GM12864 (cell line): Measurements from ENCODE around the gene SCARF1.
A peak's percentile ranks its signal among the peaks of the same experiment; 100 is the strongest.
"Not testable (repeated sequence)": the region's sequence is repeated elsewhere in the genome, so short reads cannot be mapped to it uniquely, and the experiment has no call there.

Experiments
- DNase-seq: peaks from one replicate; pipeline ENCODE4 v3.0.0-alpha.2; 2011; ENCODE audit warnings: low read depth
- H3K4me3 ChIP-seq: 2 replicates; pipeline ENCODE4 v1.5.1; 2011; ENCODE audit warnings: mild to moderate bottlenecking, low read depth, low read length, control low read depth
- TF ChIP-seq, protein P1 (sequence below): IDR thresholded peaks from 2 replicates; pipeline ENCODE4 v1.5.1; 2011; ENCODE audit warnings: low read depth, mild to moderate bottlenecking, moderate library complexity, low read length, control low read depth, inconsistent platforms; ENCODE audit errors: missing control alignments

Gene SCARF1

DNA sequence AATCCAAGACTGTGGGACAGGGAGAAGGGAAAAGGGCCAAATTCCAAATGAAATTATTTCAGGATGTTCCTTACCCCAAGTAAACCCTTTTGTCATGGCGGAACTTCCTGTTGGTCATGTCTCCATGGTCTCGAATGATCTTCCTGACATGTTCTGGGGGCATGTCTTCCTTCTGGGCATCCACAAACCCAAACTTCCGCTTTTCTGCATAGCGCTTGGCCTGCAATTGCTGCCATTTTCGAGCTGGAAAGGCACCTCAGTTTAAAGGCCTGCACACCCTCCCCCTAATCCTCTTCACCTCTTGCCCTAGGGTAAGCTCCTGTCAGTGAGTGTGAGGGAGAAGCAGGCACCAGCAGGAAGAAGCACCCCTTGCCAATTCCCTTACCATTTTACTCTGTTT lies 37.9 kb upstream of the SCARF1 start:
- TF ChIP-seq, protein P1, sequence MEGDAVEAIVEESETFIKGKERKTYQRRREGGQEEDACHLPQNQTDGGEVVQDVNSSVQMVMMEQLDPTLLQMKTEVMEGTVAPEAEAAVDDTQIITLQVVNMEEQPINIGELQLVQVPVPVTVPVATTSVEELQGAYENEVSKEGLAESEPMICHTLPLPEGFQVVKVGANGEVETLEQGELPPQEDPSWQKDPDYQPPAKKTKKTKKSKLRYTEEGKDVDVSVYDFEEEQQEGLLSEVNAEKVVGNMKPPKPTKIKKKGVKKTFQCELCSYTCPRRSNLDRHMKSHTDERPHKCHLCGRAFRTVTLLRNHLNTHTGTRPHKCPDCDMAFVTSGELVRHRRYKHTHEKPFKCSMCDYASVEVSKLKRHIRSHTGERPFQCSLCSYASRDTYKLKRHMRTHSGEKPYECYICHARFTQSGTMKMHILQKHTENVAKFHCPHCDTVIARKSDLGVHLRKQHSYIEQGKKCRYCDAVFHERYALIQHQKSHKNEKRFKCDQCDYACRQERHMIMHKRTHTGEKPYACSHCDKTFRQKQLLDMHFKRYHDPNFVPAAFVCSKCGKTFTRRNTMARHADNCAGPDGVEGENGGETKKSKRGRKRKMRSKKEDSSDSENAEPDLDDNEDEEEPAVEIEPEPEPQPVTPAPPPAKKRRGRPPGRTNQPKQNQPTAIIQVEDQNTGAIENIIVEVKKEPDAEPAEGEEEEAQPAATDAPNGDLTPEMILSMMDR = no peak
- DNase-seq = no peak
- H3K4me3 ChIP-seq = peak overlapping the region; percentile 97

DNA sequence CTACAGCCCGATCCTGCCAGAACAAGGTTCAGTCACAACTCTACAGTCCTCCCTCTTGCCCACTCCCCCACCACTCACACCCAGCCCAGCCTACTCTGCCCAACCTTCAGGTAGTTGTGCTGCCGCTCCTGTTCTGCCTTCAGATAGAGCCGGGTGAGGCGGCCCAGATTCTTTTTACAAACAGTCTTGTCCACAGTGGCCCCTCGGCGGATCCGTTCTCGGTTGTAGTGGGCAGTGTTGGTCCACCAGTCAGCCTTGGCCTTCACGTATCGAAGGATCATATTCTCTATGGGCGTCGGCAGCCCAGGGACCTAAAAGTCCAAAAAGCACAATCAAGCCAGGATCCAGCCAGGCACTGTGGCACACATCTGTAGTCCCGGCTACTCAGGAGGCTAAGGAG lies 30.9 kb upstream of the SCARF1 start:
- H3K4me3 ChIP-seq = no peak overlapping the region
- TF ChIP-seq, protein P1 = no peak
- no peak for DNase-seq

- TF ChIP-seq, protein P1 = no peak
- DNase-seq = no peak
- H3K4me3 ChIP-seq = no peak overlapping the region
Measured at GRCh38 chr17:1673041-1673785, 27.7 kb upstream of the SCARF1 start.

- DNase-seq = not testable (repeated sequence)
Measured at GRCh38 chr17:1663934-1664333, 18.4 kb upstream of the SCARF1 start.

GRCh38 chr17:1661045-1661444 lies 15.5 kb upstream of the SCARF1 start:
- H3K4me3 ChIP-seq = no peak overlapping the region
- DNase-seq = no peak
- TF ChIP-seq, protein P1 = no peak

More at GRCh38 chr17:1663934-1664333, 18.4 kb upstream of the SCARF1 start:
- H3K4me3 ChIP-seq = not testable (repeated sequence)

GRCh38 chr17:1658100-1658499 lies 12.6 kb upstream of the SCARF1 start:
- TF ChIP-seq, protein P1 = no peak

DNA sequence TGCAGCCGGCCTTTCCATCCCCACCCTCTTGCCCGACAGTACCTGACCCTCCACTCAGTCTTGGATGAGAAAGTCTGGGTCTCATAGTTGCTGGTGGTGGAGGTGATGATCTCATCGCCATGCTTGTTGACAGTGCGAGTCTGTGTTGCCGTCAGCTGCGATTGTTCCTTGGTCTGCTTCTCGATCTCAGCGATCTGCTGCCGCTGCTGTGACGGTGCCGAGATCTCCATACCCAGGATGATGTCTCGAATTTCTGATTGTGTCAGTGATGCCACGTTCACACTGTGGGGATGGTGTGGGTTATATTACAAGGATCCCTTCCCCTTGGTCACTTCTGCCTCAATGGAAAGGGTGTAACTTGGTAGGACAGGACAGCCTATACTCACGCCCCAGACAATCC lies 8.2 kb upstream of the SCARF1 start:
- no peak for DNase-seq
- TF ChIP-seq, protein P1 = no peak
- H3K4me3 ChIP-seq = no peak overlapping the region

More at GRCh38 chr17:1658100-1658499, 12.6 kb upstream of the SCARF1 start:
- H3K4me3 ChIP-seq = no peak overlapping the region
- no peak for DNase-seq

DNA sequence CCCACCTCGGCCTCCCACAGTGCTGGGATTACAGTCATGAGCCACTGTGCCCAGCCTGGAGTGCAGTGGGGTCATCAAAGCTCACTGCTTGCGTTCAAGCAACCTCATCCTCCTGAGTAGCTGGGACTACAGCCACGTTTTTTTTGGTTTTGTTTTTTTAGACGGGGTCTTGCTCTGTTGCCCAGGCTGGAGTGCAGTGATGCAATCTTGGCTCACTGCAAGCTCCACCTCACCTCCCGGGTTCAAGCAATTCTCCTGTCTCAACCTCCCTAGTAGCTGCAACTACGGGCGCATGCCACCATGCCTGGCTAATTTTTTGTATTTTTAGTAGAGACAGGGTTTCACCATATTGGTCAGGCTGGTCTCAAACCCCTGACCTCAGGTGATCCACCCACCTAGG lies 7.3 kb upstream of the SCARF1 start:
- not testable (repeated sequence) for H3K4me3 ChIP-seq, DNase-seq
